ENCODE data around the gene CHST8.

DNA sequence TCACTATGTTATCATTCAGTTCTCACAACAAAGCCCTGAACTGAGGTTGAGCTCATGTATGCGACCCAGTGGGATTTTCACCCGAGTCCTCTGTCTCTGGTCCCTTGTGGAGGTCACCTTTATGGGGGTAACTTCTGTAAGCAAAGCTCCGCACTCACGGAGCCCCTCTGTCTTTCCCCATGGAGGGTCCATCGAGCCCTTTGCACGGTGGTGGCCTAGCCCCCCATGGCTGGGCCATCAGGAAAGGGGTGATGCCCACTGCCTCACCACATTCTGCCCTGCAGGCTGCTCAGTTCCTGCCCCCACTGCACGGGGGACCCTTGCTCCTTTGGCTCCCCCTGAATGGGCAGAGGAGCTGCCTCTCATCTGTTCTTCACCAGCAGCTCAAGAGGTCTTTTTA, 39.6 kb downstream of the CHST8 start:
- TF ChIP-seq CTCF (IDR thresholded peaks at IDR 0.05; ENCODE audit: insufficient read depth, low read length, poor library complexity, severe bottlenecking) = no peak
- TF ChIP-seq EZH2phosphoT487 (conservative IDR thresholded peaks at IDR 0.05; ENCODE audit: low read length) = no peak
